ENCODE results near the gene TIGIT.

The TIGIT gene

DNA sequence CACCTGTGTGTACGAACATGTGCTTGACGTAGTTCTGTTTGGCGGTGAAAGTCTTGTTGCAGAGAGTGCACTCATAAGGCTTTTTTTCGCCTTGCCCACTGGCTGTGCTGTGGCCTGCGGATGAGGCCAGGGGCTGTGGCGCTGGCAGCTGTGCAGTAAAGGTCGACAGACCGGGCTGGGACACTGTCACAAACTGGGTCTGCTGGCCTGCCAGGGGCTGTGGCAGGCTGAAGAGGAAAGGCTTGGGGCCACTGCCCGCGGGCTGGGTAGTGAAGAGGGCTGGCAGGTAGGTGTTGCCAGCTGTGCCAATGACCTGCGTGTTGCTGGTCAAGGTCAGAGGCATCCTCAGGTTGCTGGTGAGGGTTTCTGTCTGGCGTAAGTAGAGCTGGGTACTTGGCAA is 56.4 kb downstream of the TIGIT start:
- no peak for TF ChIP-seq CSDC2 (CRISPR knock-in tag; IDR thresholded peaks at IDR 0.05)
- no peak for TF ChIP-seq ZFP3 (CRISPR knock-in tag; IDR thresholded peaks at IDR 0.05)
- TF ChIP-seq ZFP30 (CRISPR knock-in tag; IDR thresholded peaks at IDR 0.05): no peak
- no peak for TF ChIP-seq ZNF565 (CRISPR knock-in tag; conservative IDR thresholded peaks at IDR 0.05; ENCODE audit: low read depth)
- TF ChIP-seq, protein P1, sequence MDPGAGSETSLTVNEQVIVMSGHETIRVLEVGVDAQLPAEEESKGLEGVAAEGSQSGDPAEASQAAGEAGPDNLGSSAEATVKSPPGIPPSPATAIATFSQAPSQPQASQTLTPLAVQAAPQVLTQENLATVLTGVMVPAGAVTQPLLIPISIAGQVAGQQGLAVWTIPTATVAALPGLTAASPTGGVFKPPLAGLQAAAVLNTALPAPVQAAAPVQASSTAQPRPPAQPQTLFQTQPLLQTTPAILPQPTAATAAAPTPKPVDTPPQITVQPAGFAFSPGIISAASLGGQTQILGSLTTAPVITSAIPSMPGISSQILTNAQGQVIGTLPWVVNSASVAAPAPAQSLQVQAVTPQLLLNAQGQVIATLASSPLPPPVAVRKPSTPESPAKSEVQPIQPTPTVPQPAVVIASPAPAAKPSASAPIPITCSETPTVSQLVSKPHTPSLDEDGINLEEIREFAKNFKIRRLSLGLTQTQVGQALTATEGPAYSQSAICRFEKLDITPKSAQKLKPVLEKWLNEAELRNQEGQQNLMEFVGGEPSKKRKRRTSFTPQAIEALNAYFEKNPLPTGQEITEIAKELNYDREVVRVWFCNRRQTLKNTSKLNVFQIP (CRISPR knock-in tag; IDR thresholded peaks at IDR 0.05; ENCODE audit: borderline replicate concordance, low read depth): no peak
- TF ChIP-seq, protein P2, sequence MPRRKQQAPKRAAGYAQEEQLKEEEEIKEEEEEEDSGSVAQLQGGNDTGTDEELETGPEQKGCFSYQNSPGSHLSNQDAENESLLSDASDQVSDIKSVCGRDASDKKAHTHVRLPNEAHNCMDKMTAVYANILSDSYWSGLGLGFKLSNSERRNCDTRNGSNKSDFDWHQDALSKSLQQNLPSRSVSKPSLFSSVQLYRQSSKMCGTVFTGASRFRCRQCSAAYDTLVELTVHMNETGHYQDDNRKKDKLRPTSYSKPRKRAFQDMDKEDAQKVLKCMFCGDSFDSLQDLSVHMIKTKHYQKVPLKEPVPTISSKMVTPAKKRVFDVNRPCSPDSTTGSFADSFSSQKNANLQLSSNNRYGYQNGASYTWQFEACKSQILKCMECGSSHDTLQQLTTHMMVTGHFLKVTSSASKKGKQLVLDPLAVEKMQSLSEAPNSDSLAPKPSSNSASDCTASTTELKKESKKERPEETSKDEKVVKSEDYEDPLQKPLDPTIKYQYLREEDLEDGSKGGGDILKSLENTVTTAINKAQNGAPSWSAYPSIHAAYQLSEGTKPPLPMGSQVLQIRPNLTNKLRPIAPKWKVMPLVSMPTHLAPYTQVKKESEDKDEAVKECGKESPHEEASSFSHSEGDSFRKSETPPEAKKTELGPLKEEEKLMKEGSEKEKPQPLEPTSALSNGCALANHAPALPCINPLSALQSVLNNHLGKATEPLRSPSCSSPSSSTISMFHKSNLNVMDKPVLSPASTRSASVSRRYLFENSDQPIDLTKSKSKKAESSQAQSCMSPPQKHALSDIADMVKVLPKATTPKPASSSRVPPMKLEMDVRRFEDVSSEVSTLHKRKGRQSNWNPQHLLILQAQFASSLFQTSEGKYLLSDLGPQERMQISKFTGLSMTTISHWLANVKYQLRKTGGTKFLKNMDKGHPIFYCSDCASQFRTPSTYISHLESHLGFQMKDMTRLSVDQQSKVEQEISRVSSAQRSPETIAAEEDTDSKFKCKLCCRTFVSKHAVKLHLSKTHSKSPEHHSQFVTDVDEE (CRISPR knock-in tag; IDR thresholded peaks at IDR 0.05): no peak
- TF ChIP-seq TOX (CRISPR knock-in tag; IDR thresholded peaks at IDR 0.05; ENCODE audit: borderline replicate concordance): no peak
- TF ChIP-seq ISL1 (CRISPR knock-in tag; IDR thresholded peaks at IDR 0.05): no peak
- TF ChIP-seq ZC3H10 (CRISPR knock-in tag; IDR thresholded peaks at IDR 0.05): no peak
- TF ChIP-seq, protein P3, sequence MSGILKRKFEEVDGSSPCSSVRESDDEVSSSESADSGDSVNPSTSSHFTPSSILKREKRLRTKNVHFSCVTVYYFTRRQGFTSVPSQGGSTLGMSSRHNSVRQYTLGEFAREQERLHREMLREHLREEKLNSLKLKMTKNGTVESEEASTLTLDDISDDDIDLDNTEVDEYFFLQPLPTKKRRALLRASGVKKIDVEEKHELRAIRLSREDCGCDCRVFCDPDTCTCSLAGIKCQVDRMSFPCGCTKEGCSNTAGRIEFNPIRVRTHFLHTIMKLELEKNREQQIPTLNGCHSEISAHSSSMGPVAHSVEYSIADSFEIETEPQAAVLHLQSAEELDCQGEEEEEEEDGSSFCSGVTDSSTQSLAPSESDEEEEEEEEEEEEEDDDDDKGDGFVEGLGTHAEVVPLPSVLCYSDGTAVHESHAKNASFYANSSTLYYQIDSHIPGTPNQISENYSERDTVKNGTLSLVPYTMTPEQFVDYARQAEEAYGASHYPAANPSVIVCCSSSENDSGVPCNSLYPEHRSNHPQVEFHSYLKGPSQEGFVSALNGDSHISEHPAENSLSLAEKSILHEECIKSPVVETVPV (CRISPR knock-in tag; IDR thresholded peaks at IDR 0.05): no peak
- no peak for TF ChIP-seq ZNF70 (CRISPR knock-in tag; IDR thresholded peaks at IDR 0.05)
- no peak for TF ChIP-seq ESRRG (CRISPR knock-in tag; IDR thresholded peaks at IDR 0.05)
- no peak for ATAC-seq

DNA sequence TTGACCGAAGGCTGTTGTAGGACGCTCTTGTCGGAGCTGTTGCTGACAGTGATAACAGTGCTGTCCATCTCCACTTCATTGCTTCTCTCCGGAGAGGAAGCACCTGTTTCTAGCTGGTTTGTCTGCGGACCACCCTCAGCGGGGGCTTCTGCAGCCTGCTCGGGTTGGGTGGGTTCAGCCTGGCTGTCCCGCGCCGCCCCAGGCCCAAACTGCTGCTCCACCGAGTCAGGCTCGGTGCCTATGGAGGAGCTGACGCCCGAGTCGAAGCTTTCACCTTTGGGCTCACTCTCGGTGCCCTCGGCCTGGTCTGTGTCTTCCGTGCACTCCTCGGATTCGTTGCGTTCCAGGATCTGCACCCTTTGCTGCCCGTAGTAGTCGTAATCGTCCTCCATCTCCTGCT is 56.9 kb downstream of the TIGIT start:
- no peak for ATAC-seq

More for the DNA sequence above, 56.9 kb downstream of the TIGIT start:
- TF ChIP-seq ESRRG (CRISPR knock-in tag; IDR thresholded peaks at IDR 0.05): no peak
- no peak for TF ChIP-seq TOX (CRISPR knock-in tag; IDR thresholded peaks at IDR 0.05; ENCODE audit: borderline replicate concordance)
- TF ChIP-seq ZC3H10 (CRISPR knock-in tag; IDR thresholded peaks at IDR 0.05): no peak
- TF ChIP-seq PPARA (CRISPR knock-in tag; IDR thresholded peaks at IDR 0.05; ENCODE audit: borderline replicate concordance): no peak
- TF ChIP-seq ISL1 (CRISPR knock-in tag; IDR thresholded peaks at IDR 0.05): no peak
- TF ChIP-seq ZNF565 (CRISPR knock-in tag; conservative IDR thresholded peaks at IDR 0.05; ENCODE audit: low read depth): no peak
- no peak for TF ChIP-seq ARNTL (CRISPR knock-in tag; IDR thresholded peaks at IDR 0.05; ENCODE audit: borderline replicate concordance, low read depth)
- no peak for TF ChIP-seq ZFP3 (CRISPR knock-in tag; IDR thresholded peaks at IDR 0.05)
- no peak for TF ChIP-seq SNAI2 (CRISPR knock-in tag; IDR thresholded peaks at IDR 0.05)
- no peak for TF ChIP-seq BACH2 (CRISPR knock-in tag; IDR thresholded peaks at IDR 0.05; ENCODE audit: borderline replicate concordance)
- no peak for TF ChIP-seq ZNF70 (CRISPR knock-in tag; IDR thresholded peaks at IDR 0.05)
- TF ChIP-seq, protein P2 (CRISPR knock-in tag; IDR thresholded peaks at IDR 0.05): no peak
- no peak for TF ChIP-seq ZNF8 (CRISPR knock-in tag; IDR thresholded peaks at IDR 0.05)
- TF ChIP-seq, protein P4, sequence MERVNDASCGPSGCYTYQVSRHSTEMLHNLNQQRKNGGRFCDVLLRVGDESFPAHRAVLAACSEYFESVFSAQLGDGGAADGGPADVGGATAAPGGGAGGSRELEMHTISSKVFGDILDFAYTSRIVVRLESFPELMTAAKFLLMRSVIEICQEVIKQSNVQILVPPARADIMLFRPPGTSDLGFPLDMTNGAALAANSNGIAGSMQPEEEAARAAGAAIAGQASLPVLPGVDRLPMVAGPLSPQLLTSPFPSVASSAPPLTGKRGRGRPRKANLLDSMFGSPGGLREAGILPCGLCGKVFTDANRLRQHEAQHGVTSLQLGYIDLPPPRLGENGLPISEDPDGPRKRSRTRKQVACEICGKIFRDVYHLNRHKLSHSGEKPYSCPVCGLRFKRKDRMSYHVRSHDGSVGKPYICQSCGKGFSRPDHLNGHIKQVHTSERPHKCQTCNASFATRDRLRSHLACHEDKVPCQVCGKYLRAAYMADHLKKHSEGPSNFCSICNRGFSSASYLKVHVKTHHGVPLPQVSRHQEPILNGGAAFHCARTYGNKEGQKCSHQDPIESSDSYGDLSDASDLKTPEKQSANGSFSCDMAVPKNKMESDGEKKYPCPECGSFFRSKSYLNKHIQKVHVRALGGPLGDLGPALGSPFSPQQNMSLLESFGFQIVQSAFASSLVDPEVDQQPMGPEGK (CRISPR knock-in tag; IDR thresholded peaks at IDR 0.05; ENCODE audit: borderline replicate concordance): no peak
- no peak for TF ChIP-seq ZFP30 (CRISPR knock-in tag; IDR thresholded peaks at IDR 0.05)
- TF ChIP-seq GLIS3 (CRISPR knock-in tag; IDR thresholded peaks at IDR 0.05): no peak
- TF ChIP-seq TCF4 (CRISPR knock-in tag; IDR thresholded peaks at IDR 0.05; ENCODE audit: borderline replicate concordance): no peak
- TF ChIP-seq, protein P3 (CRISPR knock-in tag; IDR thresholded peaks at IDR 0.05): no peak
- TF ChIP-seq, protein P1 (CRISPR knock-in tag; IDR thresholded peaks at IDR 0.05; ENCODE audit: borderline replicate concordance, low read depth): no peak
